Colonic mucosa (tissue), 4 donors: ENCODE data around the gene PRKCQ. TPM values are rescaled to one million over a fixed set of nuclear protein-coding genes. Genes with fewer than 3 reads are reported as not detected.

Experiments
- DNase-seq: peaks from one replicate; pipeline ENCODE4 v3.0.0-alpha.2; 2020
- H3K27ac ChIP-seq: fragments of 200-600 bp; one replicate; pipeline ENCODE4 v1.8.0; 2021
- H3K27me3 ChIP-seq: fragments of 200-600 bp; one replicate; pipeline ENCODE4 v1.8.0; 2021
- H3K36me3 ChIP-seq: fragments of 200-600 bp; one replicate; pipeline ENCODE4 v1.8.0; 2021
- H3K4me1 ChIP-seq: fragments of 200-600 bp; one replicate; pipeline ENCODE4 v1.8.0; 2021; ENCODE audit warnings: mild to moderate bottlenecking
- H3K4me3 ChIP-seq: fragments of 200-600 bp; one replicate; pipeline ENCODE4 v1.8.0; 2021
- H3K9ac ChIP-seq, 2 donors: one replicate each; pipeline ENCODE4 v1.7.0; 2013; ENCODE audit warnings: control low read depth in 2 of 2, low read depth in 2 of 2, low read length in 2 of 2
- H3K9me3 ChIP-seq: fragments of 200-600 bp; one replicate; pipeline ENCODE4 v1.8.0; 2021
- CTCF ChIP-seq: fragments of 200-600 bp; IDR thresholded peaks from one replicate; pipeline ENCODE4 v1.8.0; 2022; ENCODE audit warnings: antibody characterized with exemption, mild to moderate bottlenecking
- intact Hi-C: fragments of 100-400 bp; cut with DNase I; formaldehyde crosslinking; loops from one replicate; pipeline ENCODE4 v1.14.1; 2022
- total RNA-seq, 2 donors: library from RNA; stranded (reverse); fragmentation: NEBNext Ultra II Directional in 1 of 2; extraction: Animal tissue kit (Norgen Biotek cat#: 25700) in 1 of 2; gene quantifications; one replicate each; pipeline ENCODE4 v1.2.1, GENCODE V29; 2021
- donor health status: healthy.
- donor health status: DM: no; HTN: no; CAD: no.
- donor health status: DM: no; HTN: no; CAD: no.

The PRKCQ gene
- total RNA-seq, 2 donors from 2014 or later, result 0.93 to 0.94 TPM

DNA sequence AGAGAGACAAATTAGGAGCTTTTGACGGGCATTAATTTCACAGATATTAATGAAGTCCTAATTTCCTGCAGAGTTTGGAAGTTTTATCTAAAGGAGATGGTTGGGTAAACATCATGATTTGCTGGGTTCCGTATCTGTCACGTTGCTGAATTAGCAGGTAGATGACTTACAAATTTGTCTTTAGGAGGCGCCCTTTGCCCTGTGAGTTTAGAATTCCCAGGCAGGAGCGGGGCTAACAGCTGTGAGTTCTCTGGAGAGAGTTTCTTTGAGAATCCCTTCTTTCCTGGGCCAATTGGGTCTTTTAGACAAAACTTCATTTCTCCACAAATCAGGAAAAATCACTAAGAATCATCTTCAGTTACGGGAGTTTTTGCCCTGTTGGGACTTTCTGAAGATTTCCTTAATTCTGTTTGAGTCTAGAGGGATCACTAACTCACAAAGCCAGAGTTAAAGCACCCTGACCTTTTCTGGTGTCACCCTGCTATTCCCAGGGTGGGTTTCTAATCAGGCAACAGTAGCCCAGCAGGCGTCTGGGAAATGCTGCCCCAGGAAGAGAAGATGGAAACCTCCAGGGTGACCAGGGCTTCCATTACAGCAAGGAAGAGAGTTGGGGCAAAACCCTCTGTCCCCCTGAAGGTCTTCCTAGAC is 63.7 kb downstream of the PRKCQ start:
- Histone ChIP-seq H3K27ac (no peak overlapping the region), H3K9me3 (no peaks in the 10 kb centered on the region), H3K36me3 (no peaks in the 10 kb centered on the region), H3K4me1 (no peaks in the 10 kb centered on the region), H3K27me3 (no peaks in the 10 kb centered on the region), H3K9ac (no peak overlapping the region), H3K4me3 (no peak overlapping the region)
- intact Hi-C loops, result no loop called here
- TF ChIP-seq CTCF, result no peak
- DNase-seq, result no peak

DNA sequence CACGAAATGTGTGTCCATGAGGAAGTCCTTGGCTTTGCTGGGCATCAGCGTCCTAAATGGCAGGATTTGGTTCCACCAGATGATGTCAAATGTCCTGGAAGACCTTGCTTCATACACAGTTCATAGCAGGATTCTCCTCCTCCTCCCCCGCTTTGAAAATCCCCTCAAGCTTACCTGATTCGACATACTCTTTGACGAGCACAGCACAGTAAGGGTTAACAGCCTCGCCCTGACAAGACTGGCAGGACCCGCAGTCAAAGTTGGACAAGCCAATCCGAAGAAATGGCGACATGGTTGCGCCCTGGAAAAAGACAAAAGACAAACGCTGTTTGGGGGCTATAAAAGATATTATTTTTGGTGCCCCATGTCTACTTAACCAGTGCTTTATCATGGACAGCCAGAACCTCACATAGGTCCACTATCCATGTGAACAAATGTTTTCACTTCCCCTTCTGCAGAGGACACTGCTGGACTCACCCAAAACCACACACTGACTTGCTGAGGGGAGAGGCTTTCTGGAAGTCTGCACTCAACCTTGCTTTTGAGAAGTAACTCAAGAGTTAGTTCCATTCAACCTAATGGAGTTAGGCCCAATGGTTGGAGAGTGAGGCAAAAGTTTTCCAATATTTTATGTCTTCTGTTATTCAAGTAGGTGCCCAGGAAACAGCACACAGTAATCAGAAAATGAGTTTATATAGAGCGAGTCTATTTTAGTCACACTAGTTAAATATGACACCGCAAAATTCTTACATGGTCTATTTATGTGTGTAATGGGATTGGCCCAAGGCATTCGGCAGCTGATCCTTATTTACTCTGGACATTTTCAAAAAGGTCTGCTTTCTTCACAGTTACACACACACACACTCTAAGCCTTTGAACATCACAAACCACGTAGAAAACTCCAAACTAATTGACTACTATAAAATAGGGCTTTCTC is 65.0 kb downstream of the PRKCQ start:
- no peak for TF ChIP-seq CTCF

DNA sequence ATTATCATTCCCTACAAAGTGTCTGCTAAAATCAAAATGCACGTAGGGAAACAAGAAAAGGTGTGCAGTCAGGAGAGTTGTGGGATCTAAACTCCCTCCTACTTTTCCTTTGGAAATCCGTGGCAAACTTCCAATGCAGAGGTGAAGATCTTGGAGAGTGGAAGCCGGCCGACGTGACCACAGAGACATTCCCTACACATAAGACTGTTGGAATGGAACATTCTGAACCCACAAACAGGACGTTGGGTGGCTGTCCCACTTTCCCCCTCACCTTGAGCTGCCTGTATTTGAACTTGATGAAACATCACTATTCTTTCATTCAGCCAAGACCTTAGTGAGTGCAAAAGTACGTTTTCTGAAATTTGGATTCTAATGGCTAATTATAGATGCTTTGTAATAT is 65.9 kb downstream of the PRKCQ start:
- H3K9me3 ChIP-seq, result no peaks in the 10 kb centered on the region
- DNase-seq, result no peak
- no peak overlapping the region for H3K4me3 ChIP-seq
- H3K27me3 ChIP-seq, result no peaks in the 10 kb centered on the region
- no peak for TF ChIP-seq CTCF
- H3K27ac ChIP-seq, result no peak overlapping the region
- intact Hi-C loops, result no loop called here
- no peaks in the 10 kb centered on the region for H3K36me3 ChIP-seq
- H3K4me1 ChIP-seq, result no peaks in the 10 kb centered on the region
- no peak overlapping the region for H3K9ac ChIP-seq

More for the DNA sequence above, 65.0 kb downstream of the PRKCQ start:
- Histone ChIP-seq H3K36me3 (no peaks in the 10 kb centered on the region), H3K4me1 (no peaks in the 10 kb centered on the region), H3K27ac (no peak overlapping the region), H3K4me3 (no peak overlapping the region), H3K9ac (no peak overlapping the region), H3K27me3 (no peaks in the 10 kb centered on the region), H3K9me3 (no peaks in the 10 kb centered on the region)
- intact Hi-C loops, result no loop called here
- no peak for DNase-seq

GRCh38 chr10:6513476-6513875 is 66.6 kb downstream of the PRKCQ start:
- no peaks in the 10 kb centered on the region for H3K9me3 ChIP-seq
- TF ChIP-seq CTCF, result no peak
- intact Hi-C loops, result no loop called here
- H3K27me3 ChIP-seq, result no peaks in the 10 kb centered on the region
- no peak overlapping the region for H3K4me3 ChIP-seq
- H3K9ac ChIP-seq, result no peak overlapping the region
- no peaks in the 10 kb centered on the region for H3K36me3 ChIP-seq
- no peaks in the 10 kb centered on the region for H3K4me1 ChIP-seq
- H3K27ac ChIP-seq, result no peak overlapping the region
- DNase-seq, result no peak

- intact Hi-C loops, result no loop called here
- DNase-seq, result no peak
Observed at GRCh38 chr10:6512182-6512581, 67.9 kb downstream of the PRKCQ start.

More at GRCh38 chr10:6512182-6512581, 67.9 kb downstream of the PRKCQ start:
- H3K4me3 ChIP-seq, result no peak overlapping the region
- no peaks in the 10 kb centered on the region for H3K36me3 ChIP-seq
- H3K9ac ChIP-seq, result no peak overlapping the region
- no peaks in the 10 kb centered on the region for H3K9me3 ChIP-seq
- H3K27ac ChIP-seq, result no peak overlapping the region
- no peaks in the 10 kb centered on the region for H3K27me3 ChIP-seq
- TF ChIP-seq CTCF, result no peak
- H3K4me1 ChIP-seq, result no peaks in the 10 kb centered on the region
